ENCODE data around the gene HOXB2. TPM values are rescaled to one million over a fixed set of nuclear protein-coding genes. Genes with fewer than 3 reads are reported as not detected.

HOXB2 gene
- total and polyA plus RNA-seq, 9 of the 15 experiments (the other 6 are each of a cell fraction or from before 2014, with no cell fraction given) = 2.1 to 97.7 (median 21.2) TPM

DNA sequence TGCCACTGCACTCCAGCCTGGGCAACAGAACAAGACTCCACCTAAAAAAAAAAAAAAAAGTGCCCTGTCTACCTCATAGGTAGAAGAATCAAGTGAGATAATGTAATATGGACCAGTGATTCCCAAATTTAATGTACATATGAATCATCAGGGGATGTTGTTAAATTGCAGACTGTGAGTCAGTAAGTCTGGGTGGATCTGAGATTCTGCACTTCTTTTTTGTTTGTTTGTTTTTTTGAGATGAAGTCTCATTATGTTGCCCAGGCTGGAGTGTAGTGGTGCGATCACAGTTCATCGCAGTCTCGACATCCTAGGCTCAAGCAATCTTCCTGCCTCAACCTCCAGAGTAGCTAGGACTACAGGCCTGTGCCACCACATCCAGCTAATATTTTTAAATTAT is 45.7 kb downstream of the HOXB2 start (continued):
- TF ChIP-seq, protein P1, sequence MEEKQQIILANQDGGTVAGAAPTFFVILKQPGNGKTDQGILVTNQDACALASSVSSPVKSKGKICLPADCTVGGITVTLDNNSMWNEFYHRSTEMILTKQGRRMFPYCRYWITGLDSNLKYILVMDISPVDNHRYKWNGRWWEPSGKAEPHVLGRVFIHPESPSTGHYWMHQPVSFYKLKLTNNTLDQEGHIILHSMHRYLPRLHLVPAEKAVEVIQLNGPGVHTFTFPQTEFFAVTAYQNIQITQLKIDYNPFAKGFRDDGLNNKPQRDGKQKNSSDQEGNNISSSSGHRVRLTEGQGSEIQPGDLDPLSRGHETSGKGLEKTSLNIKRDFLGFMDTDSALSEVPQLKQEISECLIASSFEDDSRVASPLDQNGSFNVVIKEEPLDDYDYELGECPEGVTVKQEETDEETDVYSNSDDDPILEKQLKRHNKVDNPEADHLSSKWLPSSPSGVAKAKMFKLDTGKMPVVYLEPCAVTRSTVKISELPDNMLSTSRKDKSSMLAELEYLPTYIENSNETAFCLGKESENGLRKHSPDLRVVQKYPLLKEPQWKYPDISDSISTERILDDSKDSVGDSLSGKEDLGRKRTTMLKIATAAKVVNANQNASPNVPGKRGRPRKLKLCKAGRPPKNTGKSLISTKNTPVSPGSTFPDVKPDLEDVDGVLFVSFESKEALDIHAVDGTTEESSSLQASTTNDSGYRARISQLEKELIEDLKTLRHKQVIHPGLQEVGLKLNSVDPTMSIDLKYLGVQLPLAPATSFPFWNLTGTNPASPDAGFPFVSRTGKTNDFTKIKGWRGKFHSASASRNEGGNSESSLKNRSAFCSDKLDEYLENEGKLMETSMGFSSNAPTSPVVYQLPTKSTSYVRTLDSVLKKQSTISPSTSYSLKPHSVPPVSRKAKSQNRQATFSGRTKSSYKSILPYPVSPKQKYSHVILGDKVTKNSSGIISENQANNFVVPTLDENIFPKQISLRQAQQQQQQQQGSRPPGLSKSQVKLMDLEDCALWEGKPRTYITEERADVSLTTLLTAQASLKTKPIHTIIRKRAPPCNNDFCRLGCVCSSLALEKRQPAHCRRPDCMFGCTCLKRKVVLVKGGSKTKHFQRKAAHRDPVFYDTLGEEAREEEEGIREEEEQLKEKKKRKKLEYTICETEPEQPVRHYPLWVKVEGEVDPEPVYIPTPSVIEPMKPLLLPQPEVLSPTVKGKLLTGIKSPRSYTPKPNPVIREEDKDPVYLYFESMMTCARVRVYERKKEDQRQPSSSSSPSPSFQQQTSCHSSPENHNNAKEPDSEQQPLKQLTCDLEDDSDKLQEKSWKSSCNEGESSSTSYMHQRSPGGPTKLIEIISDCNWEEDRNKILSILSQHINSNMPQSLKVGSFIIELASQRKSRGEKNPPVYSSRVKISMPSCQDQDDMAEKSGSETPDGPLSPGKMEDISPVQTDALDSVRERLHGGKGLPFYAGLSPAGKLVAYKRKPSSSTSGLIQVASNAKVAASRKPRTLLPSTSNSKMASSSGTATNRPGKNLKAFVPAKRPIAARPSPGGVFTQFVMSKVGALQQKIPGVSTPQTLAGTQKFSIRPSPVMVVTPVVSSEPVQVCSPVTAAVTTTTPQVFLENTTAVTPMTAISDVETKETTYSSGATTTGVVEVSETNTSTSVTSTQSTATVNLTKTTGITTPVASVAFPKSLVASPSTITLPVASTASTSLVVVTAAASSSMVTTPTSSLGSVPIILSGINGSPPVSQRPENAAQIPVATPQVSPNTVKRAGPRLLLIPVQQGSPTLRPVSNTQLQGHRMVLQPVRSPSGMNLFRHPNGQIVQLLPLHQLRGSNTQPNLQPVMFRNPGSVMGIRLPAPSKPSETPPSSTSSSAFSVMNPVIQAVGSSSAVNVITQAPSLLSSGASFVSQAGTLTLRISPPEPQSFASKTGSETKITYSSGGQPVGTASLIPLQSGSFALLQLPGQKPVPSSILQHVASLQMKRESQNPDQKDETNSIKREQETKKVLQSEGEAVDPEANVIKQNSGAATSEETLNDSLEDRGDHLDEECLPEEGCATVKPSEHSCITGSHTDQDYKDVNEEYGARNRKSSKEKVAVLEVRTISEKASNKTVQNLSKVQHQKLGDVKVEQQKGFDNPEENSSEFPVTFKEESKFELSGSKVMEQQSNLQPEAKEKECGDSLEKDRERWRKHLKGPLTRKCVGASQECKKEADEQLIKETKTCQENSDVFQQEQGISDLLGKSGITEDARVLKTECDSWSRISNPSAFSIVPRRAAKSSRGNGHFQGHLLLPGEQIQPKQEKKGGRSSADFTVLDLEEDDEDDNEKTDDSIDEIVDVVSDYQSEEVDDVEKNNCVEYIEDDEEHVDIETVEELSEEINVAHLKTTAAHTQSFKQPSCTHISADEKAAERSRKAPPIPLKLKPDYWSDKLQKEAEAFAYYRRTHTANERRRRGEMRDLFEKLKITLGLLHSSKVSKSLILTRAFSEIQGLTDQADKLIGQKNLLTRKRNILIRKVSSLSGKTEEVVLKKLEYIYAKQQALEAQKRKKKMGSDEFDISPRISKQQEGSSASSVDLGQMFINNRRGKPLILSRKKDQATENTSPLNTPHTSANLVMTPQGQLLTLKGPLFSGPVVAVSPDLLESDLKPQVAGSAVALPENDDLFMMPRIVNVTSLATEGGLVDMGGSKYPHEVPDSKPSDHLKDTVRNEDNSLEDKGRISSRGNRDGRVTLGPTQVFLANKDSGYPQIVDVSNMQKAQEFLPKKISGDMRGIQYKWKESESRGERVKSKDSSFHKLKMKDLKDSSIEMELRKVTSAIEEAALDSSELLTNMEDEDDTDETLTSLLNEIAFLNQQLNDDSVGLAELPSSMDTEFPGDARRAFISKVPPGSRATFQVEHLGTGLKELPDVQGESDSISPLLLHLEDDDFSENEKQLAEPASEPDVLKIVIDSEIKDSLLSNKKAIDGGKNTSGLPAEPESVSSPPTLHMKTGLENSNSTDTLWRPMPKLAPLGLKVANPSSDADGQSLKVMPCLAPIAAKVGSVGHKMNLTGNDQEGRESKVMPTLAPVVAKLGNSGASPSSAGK (IDR thresholded peaks at IDR 0.05) = no peak
- TF ChIP-seq ZKSCAN3 (CRISPR knock-in tag; IDR thresholded peaks at IDR 0.05) = no peak
